Keratinocyte (primary cell): ENCODE data around the gene ABI2. TPM values are rescaled to one million over a fixed set of nuclear protein-coding genes. Genes with fewer than 3 reads are reported as not detected.

Source experiments
- DNase-seq: peaks from one replicate; pipeline ENCODE4 v3.0.0-alpha.2; 2011; ENCODE audit warnings: low read depth, missing footprints, low spot score
- FAIRE-seq: peaks from 2 replicates; lab custom pipeline; 2011; peaks lifted over from hg19 to GRCh38; lab: Jason Lieb, UNC
- H2AFZ ChIP-seq: 2 replicates; pipeline ENCODE4 v1.6.0; 2012; ENCODE audit warnings: low read length, control low read depth, inconsistent platforms; ENCODE audit not compliant: control insufficient read depth
- H3K27ac ChIP-seq: 2 replicates; pipeline ENCODE4 v1.5.1; 2011; ENCODE audit warnings: low read length; ENCODE audit not compliant: control insufficient read depth, insufficient read depth
- H3K27me3 ChIP-seq: 3 replicates; pipeline ENCODE4 v1.6.0; 2011; ENCODE audit warnings: low read length; ENCODE audit not compliant: control insufficient read depth, insufficient read depth; ENCODE audit errors: extremely low read depth
- H3K36me3 ChIP-seq, 2 experiments: 2 replicates in 1 of 2; 3 replicates in 1 of 2; pipeline ENCODE4 v1.5.1; 2011; ENCODE audit warnings: low read length in 2 of 2, mild to moderate bottlenecking in 1 of 2; ENCODE audit not compliant: control insufficient read depth in 2 of 2, insufficient read depth in 2 of 2; ENCODE audit errors: extremely low read depth in 1 of 2
- H3K4me1 ChIP-seq: 3 replicates; pipeline ENCODE4 v1.5.1; 2011; ENCODE audit warnings: low read length; ENCODE audit not compliant: control insufficient read depth, insufficient read depth; ENCODE audit errors: extremely low read depth
- H3K4me2 ChIP-seq: 3 replicates; pipeline ENCODE4 v1.6.0; 2011; ENCODE audit warnings: low read depth, low read length; ENCODE audit not compliant: control insufficient read depth, insufficient read depth; ENCODE audit errors: extremely low read depth
- H3K4me3 ChIP-seq, 3 experiments: fragments of 200-600 bp in 1 of 3; sonication (generic) in 1 of 3; 2 replicates in 2 of 3; 3 replicates in 1 of 3; pipeline ENCODE4 v1.5.1; 2011 to 2016; ENCODE audit warnings: low read length in 3 of 3, mild to moderate bottlenecking in 3 of 3, control low read depth in 2 of 3, inconsistent platforms in 1 of 3, low read depth in 1 of 3, mixed read lengths in 1 of 3, mixed run types in 1 of 3, moderate library complexity in 1 of 3; ENCODE audit not compliant: control insufficient read depth in 2 of 3, insufficient read depth in 2 of 3; ENCODE audit errors: extremely low read depth in 1 of 3
- H3K79me2 ChIP-seq: 2 replicates; pipeline ENCODE4 v1.6.0; 2012; ENCODE audit warnings: low read length; ENCODE audit not compliant: control insufficient read depth, insufficient read depth
- H3K9ac ChIP-seq: 3 replicates; pipeline ENCODE4 v1.6.0; 2011; ENCODE audit warnings: low read length; ENCODE audit not compliant: control insufficient read depth, insufficient read depth; ENCODE audit errors: extremely low read depth
- H3K9me1 ChIP-seq: 3 replicates; pipeline ENCODE4 v1.6.0; 2011; ENCODE audit warnings: low read length; ENCODE audit not compliant: control insufficient read depth, insufficient read depth; ENCODE audit errors: extremely low read depth
- H3K9me3 ChIP-seq: 2 replicates; pipeline ENCODE4 v1.5.1; 2012; ENCODE audit warnings: low read depth, low read length; ENCODE audit not compliant: control insufficient read depth
- H4K20me1 ChIP-seq: 3 replicates; pipeline ENCODE4 v1.6.0; 2011; ENCODE audit warnings: low read length; ENCODE audit not compliant: control insufficient read depth, insufficient read depth; ENCODE audit errors: extremely low read depth
- CTCF ChIP-seq, 3 experiments: IDR thresholded peaks in 1 of 3; conservative IDR thresholded peaks in 1 of 3; optimal IDR thresholded peaks in 1 of 3; 2 replicates in 2 of 3; 3 replicates in 1 of 3; pipeline versions ENCODE3 to v1.5.1; 2011; ENCODE audit warnings: low read length in 3 of 3, mild to moderate bottlenecking in 3 of 3, moderate library complexity in 2 of 3, control low read depth in 1 of 3, inconsistent platforms in 1 of 3; ENCODE audit not compliant: insufficient read depth in 2 of 3; ENCODE audit errors: extremely low read depth in 1 of 3
- EZH2 ChIP-seq: IDR thresholded peaks from one replicate; pipeline ENCODE4 v1.6.1; 2012; ENCODE audit warnings: inconsistent platforms, mild to moderate bottlenecking, low read length, moderate library complexity
- dilution Hi-C: fragments of 300-500 bp; cut with MboI; formaldehyde crosslinking; loops from one replicate; pipeline ENCODE4 v1.7.0; 2020; ENCODE audit warnings: low sequenced_read_pairs; ENCODE audit not compliant: extremely low pct_ligation_motif_present
- polyA plus RNA-seq, 5 experiments: library from polyadenylated mRNA; depleted of rRNA in 3 of 5; stranded (reverse) in 3 of 5; stranded (forward) in 1 of 5; unstranded in 1 of 5; fragments of >200 nt; gene quantifications; 1 replicate in 1 of 5; 2 replicates in 3 of 5; 3 replicates in 1 of 5; pipeline versions ENCODE4 v1.2.1 to v1.2.3, GENCODE V29; 2011 to 2012; ENCODE audit warnings: missing spikeins in 2 of 5, low read depth in 1 of 5, low replicate concordance in 1 of 5

The ABI2 gene
- polyA plus RNA-seq, 1 donor (not counting 4 experiments of a cell fraction or from before 2014, with no cell fraction given), result 12.9 TPM

GRCh38 chr2:203484266-203485112 is 156.3 kb downstream of the ABI2 start:
- Histone ChIP-seq H3K9me3 (no peaks in the 10 kb centered on the region), H3K4me2 (no peak overlapping the region), H4K20me1 (no peaks in the 10 kb centered on the region), H3K9ac (no peak overlapping the region), H3K9me1 (no peaks in the 10 kb centered on the region), H3K4me3 (no peak overlapping the region), H3K27me3 (no peaks in the 10 kb centered on the region), H2AFZ (no peak overlapping the region), H3K36me3 (no peaks in the 10 kb centered on the region), H3K27ac (no peak overlapping the region), H3K4me1 (no peaks in the 10 kb centered on the region), H3K79me2 (no peaks in the 10 kb centered on the region)
- TF ChIP-seq CTCF (optimal IDR thresholded peaks at IDR 0.05 in 1 of 3, IDR thresholded peaks at IDR 0.05 in 1 of 3, conservative IDR thresholded peaks at IDR 0.05 in 1 of 3; ENCODE audit: extremely low read depth in 1 of 3, insufficient read depth in 2 of 3, low read length in 3 of 3), result peak; percentile 52 to 65 (median 54)
- no peak for TF ChIP-seq EZH2
- dilution Hi-C loops, result no loop called here
- no peak for DNase-seq
- no peak for FAIRE-seq

GRCh38 chr2:203489531-203489930 is 161.3 kb downstream of the ABI2 start:
- Histone ChIP-seq H3K4me1 (peaks cover 5% of the 10 kb centered on the region), H3K27me3 (no peaks in the 10 kb centered on the region), H3K4me2 (no peak overlapping the region), H3K27ac (no peak overlapping the region), H3K4me3 (no peak overlapping the region), H3K9me1 (no peaks in the 10 kb centered on the region), H3K9me3 (no peaks in the 10 kb centered on the region), H3K9ac (no peak overlapping the region), H3K36me3 (no peaks in the 10 kb centered on the region), H2AFZ (no peak overlapping the region), H3K79me2 (no peaks in the 10 kb centered on the region), H4K20me1 (no peaks in the 10 kb centered on the region)
- dilution Hi-C loops, result no loop called here
- DNase-seq (no peak), FAIRE-seq (no peak)
- no peak for TF ChIP-seq CTCF (optimal IDR thresholded peaks at IDR 0.05 in 1 of 3, IDR thresholded peaks at IDR 0.05 in 1 of 3, conservative IDR thresholded peaks at IDR 0.05 in 1 of 3; ENCODE audit: extremely low read depth in 1 of 3, insufficient read depth in 2 of 3, low read length in 3 of 3)
- no peak for TF ChIP-seq EZH2
